AG09309 (cell line): ENCODE data around the gene TXNDC16.

Experiments used
- DNase-seq: peaks from one replicate; pipeline ENCODE4 v3.0.0-alpha.2; 2010; ENCODE audit warnings: low read depth
- H3K4me3 ChIP-seq: 2 replicates; pipeline ENCODE4 v1.5.1; 2011; ENCODE audit warnings: mild to moderate bottlenecking, low read depth, low read length, moderate library complexity; ENCODE audit not compliant: control insufficient read depth
- TF ChIP-seq, protein P1 (sequence below): IDR thresholded peaks from 2 replicates; pipeline ENCODE4 v1.5.1; 2011; ENCODE audit warnings: mild to moderate bottlenecking, low read depth, low read length, inconsistent platforms; ENCODE audit not compliant: insufficient read depth, control insufficient read depth; ENCODE audit errors: missing control alignments

The TXNDC16 gene

GRCh38 chr14:52400846-52401245, 151.5 kb downstream of the TXNDC16 start:
- DNase-seq: no peak
- TF ChIP-seq, protein P1, sequence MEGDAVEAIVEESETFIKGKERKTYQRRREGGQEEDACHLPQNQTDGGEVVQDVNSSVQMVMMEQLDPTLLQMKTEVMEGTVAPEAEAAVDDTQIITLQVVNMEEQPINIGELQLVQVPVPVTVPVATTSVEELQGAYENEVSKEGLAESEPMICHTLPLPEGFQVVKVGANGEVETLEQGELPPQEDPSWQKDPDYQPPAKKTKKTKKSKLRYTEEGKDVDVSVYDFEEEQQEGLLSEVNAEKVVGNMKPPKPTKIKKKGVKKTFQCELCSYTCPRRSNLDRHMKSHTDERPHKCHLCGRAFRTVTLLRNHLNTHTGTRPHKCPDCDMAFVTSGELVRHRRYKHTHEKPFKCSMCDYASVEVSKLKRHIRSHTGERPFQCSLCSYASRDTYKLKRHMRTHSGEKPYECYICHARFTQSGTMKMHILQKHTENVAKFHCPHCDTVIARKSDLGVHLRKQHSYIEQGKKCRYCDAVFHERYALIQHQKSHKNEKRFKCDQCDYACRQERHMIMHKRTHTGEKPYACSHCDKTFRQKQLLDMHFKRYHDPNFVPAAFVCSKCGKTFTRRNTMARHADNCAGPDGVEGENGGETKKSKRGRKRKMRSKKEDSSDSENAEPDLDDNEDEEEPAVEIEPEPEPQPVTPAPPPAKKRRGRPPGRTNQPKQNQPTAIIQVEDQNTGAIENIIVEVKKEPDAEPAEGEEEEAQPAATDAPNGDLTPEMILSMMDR: no peak
- H3K4me3 ChIP-seq: no peak overlapping the region

DNA sequence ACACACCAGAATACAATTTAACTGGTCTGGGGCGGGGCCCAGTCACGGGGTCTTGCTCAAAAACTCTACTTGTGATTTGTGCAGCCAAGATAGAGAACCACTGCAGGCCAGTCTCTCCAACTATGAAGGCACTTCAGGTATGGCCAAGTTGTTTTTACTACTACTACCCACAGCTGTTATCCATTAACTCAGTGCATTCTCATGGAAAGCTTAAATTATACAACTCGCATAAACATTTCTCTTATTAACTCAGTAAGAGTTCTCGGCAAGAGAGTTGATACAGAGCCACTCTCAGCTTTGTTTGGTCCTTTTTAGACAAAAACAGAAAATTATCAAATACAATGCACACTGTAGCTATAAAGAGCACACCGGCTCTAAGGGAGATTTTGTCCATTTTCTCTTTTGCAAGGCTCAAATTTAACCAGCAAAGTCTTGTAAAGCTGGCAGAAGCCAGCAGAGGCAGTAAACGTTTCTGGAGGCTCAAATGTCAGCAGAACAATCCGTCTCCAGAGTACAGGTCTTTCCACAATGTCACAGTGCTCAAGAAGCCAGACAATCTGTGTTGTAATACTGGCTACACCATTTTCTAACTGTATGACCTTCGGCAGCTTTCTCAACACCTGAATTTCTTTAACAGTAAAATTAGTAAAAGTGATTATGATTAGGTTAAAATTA, 152.2 kb downstream of the TXNDC16 start:
- no peak overlapping the region for H3K4me3 ChIP-seq
- DNase-seq: no peak
- TF ChIP-seq, protein P1: peak; percentile 39

DNA sequence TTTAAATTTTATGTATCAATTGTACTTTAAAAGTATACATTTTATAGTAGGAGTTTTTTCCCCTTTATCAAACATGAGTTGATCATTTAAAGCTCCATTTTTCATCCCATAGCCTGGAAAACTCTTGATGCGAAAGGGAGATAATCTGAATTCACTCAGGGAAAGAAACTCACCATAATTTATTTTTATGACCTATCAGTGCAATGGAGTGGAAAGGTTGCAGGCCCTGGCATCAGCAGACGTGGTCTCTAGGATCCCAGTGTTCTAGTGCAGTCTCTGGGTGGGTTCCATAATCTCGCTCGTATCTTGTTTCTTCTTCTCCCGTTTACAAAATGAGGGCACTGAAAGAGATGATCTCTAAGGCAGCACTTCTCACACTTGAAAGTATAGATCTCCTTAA, 153.2 kb downstream of the TXNDC16 start:
- DNase-seq: no peak
- H3K4me3 ChIP-seq: no peak overlapping the region
- TF ChIP-seq, protein P1: no peak

DNA sequence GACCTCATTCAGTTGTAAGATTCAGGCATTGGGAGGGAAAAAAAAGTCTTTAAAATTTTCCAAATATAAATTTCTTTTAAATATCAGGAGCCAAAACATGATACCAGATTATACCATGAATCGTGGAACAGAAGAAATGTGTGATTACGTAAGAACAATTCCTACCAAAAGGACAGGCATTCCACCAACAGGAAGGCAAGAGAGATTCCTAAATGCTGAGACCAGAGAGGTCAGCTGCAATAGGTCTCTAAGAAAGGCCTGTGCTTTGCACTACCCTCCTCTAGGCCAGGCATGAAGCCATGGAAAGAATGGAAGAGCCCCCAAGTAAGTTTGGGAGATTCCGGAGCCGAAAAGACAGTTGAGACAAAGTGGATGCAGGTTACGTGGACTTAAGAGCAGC, 154.5 kb downstream of the TXNDC16 start:
- no peak for DNase-seq
- TF ChIP-seq, protein P1: no peak
- H3K4me3 ChIP-seq: no peak overlapping the region

DNA sequence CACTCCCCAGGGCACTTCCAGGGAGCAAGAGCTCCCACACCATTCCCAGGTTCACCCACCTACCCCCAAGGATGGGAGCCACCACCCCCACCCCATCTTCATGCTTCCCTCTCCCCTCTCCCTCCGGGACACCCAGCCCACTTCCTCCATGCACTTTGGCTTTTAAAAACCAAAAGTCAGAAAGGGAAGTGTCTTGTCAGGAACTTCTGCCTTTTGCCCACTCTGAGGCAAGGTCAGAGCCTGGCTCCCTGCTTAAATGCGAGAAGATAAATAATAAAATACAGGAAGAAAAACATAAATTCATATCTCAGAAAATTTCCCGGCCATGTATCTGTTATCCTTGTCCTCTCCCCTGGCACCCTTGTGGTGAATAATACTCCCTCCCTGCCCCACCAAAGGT, 156.6 kb downstream of the TXNDC16 start:
- TF ChIP-seq, protein P1: no peak
- no peak for DNase-seq
- no peak overlapping the region for H3K4me3 ChIP-seq

DNA sequence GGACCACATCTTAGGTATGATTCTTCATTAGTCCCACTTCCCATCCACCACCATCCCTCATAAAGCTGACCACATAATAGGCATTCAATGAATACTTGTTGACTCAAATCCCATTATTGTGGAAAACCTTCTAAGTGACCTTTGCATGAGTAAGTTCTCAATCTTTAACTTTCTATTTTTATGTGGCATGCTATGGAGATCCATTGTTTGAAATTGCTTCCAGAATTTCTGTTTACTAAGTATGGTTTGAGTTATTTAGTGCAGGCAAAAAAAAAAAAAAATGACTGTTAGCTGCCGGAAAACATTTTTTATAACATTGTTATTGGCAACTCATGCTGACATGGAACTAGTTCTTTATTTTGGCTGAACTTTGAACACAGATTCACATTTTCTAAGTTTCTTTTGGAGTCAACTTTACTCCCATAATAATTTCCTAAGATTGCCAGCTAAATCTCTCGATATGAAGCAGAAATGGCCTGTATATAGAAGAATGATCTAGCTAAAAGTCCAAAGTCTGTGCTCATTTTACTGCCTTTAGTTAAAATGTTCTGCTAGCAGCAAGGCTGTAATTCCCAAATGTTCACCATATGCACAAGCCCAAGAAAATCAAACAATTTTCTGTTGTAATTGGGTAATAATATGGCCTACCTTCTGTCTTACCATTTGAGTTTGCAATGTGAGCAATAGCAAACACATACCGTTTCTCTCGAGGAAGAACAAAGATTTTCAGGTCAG, 160.3 kb downstream of the TXNDC16 start:
- TF ChIP-seq, protein P1: no peak
- H3K4me3 ChIP-seq: no peak overlapping the region
- DNase-seq: peak; percentile 88
